GM21717 (cell line): ENCODE measurements around the gene CHSY1.

Experiments
- ATAC-seq: cut with Tn5 transposase; IDR thresholded peaks from one replicate; pipeline ENCODE4 v1.9.1; 2021; ENCODE audit warnings: mild to moderate bottlenecking, moderate library complexity; ENCODE audit not compliant: unreplicated experiment

The CHSY1 gene

DNA sequence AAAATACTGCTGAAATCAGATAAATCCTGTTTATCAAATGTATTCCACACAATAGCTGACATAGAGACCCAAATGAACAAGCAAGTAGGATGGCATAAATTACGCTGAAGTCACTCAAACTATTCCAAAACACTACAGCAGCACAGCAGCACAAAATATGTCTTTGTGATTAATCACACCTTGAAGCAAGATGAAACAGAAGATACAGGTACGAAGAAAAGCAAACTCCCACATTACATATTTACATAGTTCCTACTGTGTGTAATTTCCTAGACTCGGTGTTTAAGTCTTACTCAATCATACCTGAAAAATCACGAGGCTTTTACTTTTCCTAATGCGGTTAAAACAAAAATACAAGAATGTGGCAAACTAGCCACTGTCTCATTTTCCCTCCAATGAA, 38.3 kb downstream of the CHSY1 start:
- ATAC-seq = no peak

DNA sequence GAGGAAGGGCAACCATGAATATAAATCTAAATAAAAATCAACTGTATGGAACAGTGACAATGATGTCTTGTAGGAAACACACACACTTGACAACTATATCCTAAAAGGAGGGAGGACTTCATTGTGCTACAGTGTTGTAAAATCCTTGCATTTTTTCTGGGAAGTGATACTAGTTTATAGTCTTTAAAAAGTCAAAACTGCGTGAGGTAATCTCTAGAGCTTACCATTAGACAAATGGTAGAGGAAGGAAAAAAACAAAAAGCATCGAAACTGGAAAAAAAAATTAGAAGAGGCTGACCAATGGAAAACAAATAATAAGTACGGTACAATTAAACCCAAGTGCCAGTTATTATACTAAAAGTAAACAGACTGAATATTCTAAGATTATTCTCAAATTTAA, 38.7 kb downstream of the CHSY1 start:
- ATAC-seq = no peak

DNA sequence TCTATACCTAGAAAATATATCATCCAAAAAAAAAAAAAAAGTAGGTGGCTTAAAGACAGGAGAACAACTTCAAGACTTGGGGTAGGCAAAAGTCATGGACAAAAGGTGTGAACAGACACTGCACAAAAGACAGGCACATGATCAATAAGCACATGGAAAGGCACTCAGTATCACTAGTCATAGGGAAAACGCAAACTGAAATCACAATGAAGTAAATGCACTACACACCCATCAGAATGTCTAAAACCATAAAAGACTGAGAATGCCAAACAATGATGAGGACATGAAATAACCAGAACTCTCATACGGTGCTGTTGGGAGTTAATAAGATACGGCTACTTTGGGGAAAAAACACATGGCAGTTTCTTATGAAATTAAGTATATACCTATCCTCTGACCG, 40.0 kb downstream of the CHSY1 start:
- ATAC-seq = no peak

DNA sequence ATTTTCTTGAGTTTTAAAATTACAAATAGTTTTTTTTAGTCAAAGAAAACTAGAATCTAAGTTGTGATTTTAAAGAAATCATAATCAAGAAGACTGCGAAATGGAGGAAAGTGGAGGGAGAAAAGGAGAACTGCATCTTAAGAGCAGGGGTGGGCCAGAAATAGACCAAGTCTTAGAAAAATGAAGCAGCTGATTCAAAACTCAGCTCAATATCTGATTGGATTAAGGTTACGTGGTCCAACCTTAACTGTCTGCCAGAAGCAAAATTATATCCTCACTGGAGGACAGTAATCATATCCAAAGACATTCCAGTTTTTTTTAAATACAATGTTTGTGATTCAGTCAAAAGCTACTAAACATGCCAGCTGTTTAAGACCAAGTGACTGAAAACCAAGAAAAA, 41.4 kb downstream of the CHSY1 start:
- ATAC-seq = no peak

DNA sequence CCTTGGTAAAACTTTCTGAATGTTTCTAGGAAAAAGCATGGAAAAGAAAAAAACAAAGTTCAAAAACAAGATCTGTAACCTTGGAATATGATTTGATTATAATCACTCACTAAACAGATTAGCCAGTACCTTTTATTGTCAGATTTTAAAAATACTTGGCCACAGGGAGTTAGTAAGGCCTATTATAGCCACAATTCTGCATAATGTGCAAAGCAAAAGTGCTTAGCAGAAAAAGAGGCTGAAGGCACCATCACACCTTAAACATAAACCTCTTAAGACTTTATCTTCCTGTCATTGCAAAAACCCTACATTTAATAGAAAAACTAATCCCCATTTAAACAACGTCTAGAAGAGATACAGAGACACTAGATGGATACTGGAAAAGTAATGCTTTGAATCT, 41.8 kb downstream of the CHSY1 start:
- no peak for ATAC-seq

DNA sequence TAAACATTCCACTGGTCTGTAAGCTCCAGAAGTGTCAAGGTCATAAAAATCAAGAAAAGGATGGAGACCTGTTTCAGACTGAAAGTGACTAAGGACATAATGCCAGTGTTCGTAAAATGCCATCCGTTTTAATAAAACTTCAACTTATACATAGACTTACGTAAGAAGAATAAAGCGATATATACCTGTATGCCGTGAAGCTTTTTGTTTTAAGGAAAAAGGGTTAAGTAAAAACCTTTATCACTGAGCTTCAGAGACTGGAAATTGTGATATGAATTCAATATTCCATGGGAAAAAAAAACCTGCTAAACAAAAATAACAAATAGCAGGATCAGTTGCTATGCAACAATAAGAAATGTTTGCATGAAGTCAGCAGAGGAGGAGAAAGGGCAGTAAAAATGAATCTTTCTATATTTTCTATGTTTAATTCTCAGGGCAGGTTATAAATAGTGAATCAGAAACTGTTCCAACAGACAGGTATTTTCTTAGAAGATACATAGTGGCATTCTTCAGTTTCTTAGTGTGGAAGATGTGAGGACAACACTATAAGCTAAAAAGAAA, 42.5 kb downstream of the CHSY1 start:
- no peak for ATAC-seq

DNA sequence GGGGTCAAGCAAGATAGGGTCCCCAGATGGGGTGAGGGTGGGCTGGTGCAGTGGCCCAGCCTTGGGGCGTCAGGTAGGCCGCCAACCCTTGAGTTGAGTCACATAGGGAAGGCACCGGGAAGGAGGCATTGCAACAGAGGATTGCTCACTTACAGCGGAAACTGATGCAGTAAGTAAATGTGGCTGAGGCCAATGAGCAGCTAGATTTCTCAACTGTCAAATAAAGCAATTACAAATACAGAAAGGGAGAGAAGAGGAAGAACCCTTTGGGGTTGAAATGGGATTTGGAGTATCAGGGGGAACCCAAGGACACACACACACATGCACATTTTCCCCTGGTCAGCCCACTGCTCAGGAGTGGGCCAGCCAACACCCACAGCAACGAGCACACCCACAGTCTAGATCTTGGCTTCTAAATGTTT, 44.0 kb downstream of the CHSY1 start:
- ATAC-seq = no peak

DNA sequence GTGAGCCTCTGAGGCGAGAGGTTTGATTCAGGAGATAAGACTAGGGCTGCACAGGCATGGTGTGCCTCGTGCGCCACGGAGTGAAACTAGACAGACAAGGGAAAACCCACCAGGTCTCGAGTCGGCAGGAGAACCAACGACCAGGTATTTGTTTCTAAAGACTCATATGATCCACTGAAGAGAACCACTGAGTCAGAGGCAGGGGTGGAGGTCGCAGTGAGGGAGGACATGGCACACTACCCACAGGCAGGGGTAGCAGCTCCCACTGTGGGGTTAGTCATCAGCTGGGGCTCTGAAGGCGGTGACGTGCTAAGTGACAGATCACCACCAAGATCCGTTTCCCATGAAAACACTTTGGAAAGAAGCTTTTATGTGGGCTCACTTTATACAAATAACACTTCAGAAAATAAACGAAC, 45.7 kb downstream of the CHSY1 start:
- no peak for ATAC-seq

DNA sequence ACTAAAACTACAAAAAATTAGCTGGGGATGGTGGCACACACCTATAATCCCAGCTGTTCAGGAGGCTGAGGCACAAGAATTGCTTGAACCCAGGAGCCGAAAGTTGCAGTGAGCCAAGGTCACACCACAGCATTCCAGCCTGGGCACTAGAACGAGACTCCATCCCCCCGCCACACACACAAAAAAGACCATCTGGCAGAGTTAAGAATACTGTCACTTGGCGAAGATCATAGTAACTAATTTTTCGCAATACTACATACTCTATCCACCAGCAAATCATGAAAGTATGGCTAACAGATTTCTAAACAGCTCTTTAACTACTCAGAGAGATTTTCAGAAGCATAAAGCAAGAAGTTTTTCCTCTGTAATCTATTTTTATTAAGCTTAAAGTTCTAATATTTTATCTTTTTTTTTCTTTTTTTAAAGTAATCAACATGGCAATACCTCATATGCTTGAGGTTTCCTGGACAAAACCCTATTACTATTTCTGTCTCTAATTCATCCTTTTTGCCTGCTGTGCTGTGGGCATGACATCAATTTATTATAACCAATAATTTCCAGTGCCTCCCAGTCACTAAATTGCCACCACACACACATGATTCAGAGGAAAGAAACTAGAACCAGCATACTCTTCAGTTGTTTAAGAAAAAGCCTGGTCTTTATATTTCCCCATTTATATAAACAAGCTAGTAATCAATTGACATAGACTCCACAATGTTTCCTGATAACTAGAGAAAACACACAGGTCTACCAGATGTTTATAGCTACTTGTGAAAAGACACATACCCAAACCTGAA, 46.9 kb downstream of the CHSY1 start:
- no peak for ATAC-seq

DNA sequence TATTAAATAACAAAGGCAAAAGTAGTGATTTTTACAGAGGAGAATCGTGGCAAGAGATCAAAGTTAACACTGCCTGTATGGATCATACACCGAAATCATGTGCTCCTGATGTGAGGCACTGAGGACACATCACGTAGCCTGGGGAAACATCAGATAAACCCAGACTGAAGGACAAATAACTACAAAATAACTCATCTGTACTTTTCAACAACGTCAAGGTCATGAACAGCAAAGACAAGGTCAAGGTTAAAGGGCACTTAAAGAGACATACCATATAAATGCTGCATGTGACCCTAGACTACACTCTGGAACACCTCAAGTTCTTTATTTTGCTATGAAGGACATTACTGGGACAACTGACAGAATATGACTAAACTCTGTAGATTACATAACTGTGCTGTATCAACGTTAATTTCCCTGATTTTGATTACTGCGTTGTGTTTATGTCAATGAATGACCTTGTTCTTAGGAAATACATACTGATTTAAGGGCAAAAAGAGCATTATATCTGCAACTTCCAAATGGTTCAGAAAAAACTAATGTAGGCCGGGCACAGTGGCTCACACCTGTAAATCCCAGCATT, 48.1 kb downstream of the CHSY1 start:
- ATAC-seq = no peak

DNA sequence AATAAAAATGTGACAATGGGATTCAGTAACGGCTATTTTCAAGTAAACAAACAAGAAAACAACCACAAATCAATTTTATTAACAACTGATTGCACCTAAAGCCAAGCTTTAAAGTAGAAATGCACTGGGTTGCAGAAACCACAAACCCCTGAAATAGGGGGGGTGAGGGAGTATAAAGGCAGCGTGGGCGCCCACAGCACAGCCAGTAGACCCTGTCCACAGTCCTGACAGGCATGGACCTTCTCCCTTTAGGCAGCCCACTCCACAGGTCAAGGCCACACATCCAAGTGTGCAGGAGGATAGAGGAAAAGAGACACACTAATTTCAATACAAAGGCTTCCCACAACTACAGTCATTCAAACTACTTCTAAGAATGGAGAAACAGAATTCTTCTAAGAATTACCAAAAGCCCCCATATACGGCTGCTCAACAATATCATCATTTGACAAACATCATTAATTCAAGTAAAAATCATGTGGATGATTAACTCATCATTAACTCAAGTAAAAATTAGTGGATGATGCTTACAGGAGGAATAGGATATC, 48.7 kb downstream of the CHSY1 start:
- ATAC-seq = no peak

DNA sequence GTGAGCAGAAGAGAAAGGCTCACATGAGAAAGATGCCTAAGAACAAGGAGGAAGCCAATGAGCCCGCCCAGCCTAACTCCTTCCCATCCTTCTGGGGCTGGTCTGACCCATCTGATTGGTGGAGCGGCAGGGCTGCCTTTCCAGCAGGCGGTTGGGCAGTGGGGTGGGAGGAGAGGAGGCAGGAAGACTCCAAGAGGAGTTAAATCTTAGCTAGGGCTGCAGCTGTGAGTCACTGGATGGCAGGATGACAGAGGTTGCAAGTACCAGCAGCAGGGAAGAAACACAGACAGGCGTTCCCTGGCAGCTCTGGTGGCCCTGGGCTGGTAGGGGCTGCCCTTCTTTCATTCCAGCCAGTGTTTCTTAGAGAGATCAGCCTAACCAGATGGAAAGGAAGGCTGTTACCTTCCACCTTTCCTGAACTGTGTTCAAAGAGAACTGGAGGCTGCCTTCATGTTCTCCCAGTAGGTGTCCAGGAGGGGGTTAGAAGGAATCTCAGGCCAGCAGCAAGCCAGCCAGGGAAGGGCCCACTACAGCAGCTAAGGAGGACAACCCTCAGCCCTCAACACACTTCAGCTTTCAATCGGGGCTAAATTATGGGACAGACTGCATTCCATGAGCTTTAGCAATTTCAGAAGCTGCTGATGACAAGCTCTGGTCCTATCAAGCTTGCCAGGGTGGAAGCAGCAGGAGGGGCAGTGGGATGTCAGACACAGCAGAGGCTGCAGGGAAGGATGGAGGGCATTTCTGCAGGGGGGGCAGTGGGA, 50.3 kb downstream of the CHSY1 start:
- no peak for ATAC-seq

DNA sequence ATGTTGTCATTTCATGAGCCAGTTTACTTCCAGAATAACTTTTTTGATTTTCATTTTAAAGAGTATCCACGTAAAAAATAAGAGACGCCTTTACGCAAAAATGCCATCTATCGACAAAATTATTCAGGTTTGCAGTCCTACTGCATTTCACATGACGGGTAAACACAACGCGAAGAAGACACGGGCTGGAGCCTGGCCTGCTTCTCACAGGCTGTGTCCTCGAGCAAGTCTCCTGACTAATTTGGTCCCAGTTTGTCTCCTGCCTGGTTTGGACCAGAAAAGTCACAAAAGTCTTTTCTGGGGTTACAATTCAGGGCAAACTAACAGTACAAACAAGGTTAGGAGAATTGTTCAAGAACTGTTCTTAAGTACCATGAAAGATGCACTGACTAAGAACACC, 51.7 kb downstream of the CHSY1 start:
- ATAC-seq = no peak

DNA sequence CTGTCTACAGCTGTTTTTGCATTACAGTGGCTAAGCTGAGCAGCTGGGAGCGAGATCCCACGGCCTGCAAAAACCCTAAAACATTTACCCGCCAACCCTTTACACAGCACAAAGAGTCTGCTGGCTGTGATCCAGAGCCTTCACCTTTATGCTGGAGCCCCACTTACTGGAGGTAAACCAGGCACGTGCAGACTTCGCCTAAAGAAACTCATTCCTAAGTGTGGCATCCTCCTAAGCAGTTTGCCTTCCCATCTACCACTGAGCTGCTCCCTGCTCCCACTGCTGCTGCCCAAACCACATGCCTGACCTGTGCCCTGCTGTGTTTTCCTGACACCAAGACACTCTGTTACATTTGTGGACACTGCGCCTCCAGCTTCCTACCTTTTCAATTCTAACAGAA, 53.0 kb downstream of the CHSY1 start:
- ATAC-seq = no peak

DNA sequence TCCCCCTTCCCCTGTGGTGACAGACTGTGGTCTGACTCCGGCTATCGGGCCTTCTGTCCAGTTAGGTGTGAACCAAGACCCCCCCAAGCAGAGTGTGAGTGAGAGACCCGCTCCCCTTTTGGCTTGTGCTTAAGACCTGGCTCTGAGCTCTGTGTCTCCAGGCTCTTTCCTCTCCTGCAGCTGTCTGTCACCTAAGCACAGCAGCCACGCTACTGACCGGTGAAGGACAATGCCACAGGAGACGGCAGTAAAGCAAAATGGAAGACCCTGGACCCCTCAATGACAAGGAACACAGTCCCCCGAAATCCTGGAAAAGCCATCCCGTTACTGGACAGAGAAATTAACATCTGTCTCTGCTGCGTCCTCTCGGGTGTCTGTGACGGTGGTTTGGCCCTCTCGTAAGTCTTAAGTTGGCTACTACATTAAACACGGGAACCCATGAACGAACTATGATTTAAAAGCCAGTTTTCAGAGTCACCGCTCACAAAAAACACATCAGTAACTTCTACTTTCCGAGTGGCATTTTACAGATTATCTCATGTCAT, 53.7 kb downstream of the CHSY1 start:
- ATAC-seq = no peak

DNA sequence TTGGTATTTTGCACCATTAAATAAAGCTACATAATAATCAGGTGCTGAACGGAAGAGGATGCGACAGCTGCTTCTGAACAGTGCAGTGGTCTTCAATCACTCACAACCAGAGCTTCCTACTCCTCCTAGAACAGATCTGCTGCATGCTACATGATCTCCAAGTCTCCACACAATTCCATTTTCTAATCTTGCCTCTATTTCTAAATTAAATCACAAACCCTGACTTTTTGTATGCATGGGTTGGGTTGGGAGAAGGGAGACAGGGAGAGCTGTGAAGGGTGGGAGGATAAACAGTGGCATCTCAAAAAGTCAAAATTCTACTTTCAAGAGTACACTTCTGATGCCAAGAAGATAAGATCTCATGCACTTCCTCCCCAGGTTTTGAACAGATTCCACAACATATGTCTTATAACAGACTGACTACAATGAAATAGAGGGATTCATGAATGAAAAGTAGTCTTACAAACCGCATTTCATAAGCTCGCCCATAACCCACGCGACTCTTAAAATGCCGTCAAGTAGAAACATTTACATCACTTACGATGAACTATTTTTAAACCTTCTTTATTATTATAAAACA, 57.2 kb downstream of the CHSY1 start:
- no peak for ATAC-seq

DNA sequence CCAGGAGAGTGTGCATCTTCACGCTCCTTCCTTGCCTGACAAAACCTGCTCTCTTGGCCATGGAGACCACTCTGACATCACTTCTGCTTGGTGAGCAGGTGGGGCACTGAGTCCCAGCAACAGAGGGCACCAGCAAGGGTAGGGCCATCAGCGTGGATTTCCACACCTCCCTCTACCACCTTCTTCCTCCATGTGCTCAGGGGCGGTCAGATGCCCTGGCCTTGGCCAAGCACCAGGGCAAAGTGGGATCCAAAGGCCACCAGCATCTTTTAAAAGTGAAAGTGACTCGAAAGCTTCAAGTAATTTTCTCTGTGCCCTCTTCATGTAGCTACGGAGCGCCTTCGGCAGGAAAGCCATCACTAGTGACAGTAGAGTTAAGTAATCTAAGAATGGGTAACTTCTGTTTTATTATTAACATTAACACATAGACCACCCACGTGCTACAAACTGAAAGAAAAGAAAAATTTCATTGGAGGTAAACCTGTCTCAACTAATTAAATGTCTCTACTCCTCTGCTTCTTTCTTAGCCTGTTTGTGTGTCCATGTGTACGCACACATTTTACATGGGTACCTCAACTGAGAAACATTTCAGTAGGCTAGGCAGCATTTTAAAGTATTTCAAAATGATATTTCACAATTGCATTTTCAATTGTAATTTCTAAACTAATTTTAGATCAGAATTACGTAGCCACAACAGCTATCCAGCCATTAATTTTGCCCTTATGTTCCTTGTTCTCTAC, 57.9 kb downstream of the CHSY1 start:
- no peak for ATAC-seq

DNA sequence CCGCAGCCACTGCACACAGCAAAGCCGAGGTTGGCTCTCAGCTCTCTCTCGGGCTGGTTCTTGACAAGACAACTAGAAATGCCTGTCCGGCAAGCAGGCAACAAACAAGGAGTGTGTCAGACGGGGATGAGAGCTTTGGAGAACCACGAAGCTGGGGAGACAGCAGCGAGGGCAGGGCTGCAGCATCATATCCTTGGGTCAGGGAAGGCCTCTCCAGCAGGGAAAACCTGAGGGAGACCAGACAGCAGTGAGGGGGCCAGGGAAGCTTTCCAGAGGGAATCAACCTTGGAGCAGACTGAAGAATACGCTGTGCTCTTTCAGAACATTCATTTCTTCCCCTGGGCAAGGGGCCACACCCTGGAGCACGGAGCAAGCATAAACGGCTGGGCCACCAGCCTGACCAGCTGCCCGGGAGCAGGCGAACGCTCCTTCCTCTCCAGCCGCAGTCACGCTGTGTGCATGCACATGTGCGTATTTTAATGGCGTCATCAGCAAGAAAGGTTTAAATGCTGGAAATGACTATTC, 58.7 kb downstream of the CHSY1 start:
- no peak for ATAC-seq

DNA sequence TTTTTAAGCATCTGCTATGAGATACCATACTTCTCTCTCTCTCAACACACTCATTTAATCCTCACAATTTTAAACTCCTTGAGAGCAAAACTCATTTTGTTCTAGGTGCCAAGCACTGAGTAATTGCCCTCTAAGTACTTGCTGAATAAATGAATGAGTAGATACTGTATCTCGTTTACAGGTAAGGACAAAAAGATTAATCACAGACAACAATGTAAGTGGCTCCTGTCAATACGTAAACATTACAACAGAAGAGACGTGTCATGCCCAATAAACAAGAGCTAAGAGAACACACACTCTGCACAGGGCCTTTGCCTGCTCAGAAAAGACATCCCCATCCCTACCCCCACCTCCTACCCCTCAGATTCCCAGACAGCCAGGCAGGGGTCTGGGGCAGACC, 59.8 kb downstream of the CHSY1 start:
- no peak for ATAC-seq

DNA sequence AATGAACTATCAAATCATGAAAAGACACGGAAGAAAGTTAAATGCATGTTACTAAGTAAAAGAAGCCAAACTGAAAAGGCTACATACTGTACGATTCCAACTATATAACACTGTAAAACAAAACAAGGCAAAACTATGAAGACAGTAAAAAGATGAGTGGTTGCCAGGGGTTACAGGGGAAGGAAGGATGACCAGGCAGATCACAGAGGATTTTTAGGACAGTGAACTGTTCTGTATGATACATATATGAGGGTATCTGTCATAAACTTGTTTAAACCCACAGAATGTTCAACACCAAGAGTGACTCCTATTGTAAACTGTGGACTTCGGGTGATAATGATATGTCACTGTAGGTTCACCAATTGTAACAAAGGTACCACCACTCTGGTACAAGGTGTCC, 60.6 kb downstream of the CHSY1 start:
- ATAC-seq = no peak
